ENCODE results near the gene CMTM3.

The CMTM3 gene

DNA sequence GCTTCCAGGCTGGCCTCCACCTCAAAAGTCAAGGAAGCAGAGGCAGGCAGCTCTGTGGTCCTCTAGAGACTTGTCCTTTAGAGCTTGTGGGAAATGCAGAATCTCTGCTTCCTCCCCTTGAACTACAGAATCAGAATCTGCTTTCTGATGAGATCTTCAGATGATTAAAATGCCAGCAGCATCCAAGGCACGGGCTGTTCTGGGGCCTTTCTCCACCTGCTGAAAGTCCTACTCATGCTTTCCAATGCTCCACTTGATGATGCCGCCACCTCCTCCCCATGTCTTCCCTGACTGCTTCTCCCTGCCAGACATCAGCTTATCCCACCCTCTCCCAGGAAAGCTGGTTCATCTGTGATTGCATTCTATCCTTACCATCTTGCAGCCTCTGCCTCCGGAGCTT, 33.3 kb downstream of the CMTM3 start:
- DNase-seq (ENCODE audit: low read depth) = no peak
- TF ChIP-seq CTCF (IDR thresholded peaks at IDR 0.05; ENCODE audit: low read length, missing control alignments) = no peak
- H3K4me3 ChIP-seq (replicated peaks; ENCODE audit: low read depth, low read length) = no peak overlapping the region

DNA sequence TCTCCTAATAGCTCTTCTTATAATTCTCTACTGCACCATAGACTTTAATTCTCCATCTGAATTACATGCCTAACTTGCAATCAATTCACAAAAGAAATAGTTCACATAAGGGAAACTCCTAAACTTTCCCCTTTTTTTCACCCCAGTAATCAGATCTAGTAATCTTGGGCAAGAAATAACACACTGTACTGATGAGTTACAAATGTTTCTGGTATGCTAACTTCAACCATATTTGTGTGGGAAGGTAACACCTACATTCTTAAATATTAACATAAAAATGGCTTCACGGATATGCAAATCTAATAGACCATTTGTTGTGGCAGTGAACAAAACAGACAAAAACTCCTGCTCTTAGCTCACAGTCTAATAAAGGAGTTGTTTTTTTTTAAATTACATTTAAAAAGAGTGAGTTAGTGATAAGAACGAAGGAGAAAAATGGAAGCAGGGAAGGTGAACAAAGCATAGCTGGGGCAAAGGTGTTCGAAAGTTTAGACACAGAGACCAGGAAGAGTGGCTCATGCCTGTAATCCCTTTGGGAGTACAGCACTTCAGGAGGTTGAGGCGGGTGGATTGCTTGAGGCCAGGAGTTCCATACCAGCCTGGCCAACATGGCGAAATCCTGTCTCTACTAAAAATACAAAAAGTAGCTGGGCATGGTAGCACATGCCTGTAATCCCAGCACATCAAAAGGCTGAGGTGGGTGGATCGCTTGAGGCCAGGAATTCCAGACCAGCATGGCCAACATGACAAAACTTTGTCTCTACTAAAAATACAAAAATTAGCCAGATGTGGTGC, 34.8 kb downstream of the CMTM3 start:
- TF ChIP-seq CTCF (IDR thresholded peaks at IDR 0.05; ENCODE audit: low read length, missing control alignments) = no peak
- DNase-seq (ENCODE audit: low read depth) = peak; percentile 36
- no peak overlapping the region for H3K4me3 ChIP-seq (replicated peaks; ENCODE audit: low read depth, low read length)

- no peak for DNase-seq (ENCODE audit: low read depth)
- H3K4me3 ChIP-seq (replicated peaks; ENCODE audit: low read depth, low read length) = no peak overlapping the region
- TF ChIP-seq CTCF (IDR thresholded peaks at IDR 0.05; ENCODE audit: low read length, missing control alignments) = no peak
Measured at GRCh38 chr16:66640724-66641314, 36.3 kb downstream of the CMTM3 start.

DNA sequence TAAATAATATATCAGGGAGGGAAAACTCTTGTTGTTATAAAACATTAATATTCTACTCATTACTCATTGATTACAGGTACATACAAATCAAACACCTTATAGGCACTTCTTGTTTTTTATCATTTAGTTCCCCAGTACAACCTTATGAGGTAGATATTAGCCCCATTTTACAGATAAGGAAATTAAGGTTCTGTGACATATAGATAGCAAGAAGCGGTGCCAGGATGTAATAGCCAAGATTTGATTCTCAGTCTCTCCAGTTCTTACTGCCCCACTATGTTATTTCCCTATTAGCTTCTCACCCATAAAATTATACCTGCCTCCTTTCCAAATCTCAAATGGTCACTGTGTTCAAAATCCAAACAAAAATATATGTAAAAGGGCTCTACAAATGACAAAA, 36.9 kb downstream of the CMTM3 start:
- no peak overlapping the region for H3K4me3 ChIP-seq (replicated peaks; ENCODE audit: low read depth, low read length)
- DNase-seq (ENCODE audit: low read depth) = no peak
- no peak for TF ChIP-seq CTCF (IDR thresholded peaks at IDR 0.05; ENCODE audit: low read length, missing control alignments)

DNA sequence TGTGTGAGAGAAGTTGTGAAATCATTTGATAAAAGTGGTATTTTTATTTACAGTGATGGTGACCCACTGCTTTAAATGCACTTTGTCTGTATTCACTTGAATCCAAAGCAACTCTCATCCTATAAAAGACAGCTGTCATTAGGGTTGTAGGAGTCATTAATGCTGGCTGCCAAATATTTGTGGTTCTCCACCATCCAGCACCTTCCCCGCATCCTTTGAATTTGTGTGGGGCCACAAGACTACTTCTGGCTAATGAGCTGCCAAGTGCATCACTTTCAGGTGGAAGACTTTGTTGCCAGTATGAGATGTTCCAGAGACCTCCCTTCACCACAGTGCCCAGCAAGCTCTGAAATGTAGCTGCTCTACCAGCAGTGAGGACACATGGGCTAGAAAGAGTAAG, 43.4 kb downstream of the CMTM3 start:
- no peak for DNase-seq (ENCODE audit: low read depth)
- TF ChIP-seq CTCF (IDR thresholded peaks at IDR 0.05; ENCODE audit: low read length, missing control alignments) = no peak
- no peak overlapping the region for H3K4me3 ChIP-seq (replicated peaks; ENCODE audit: low read depth, low read length)

GRCh38 chr16:66649167-66649566, 44.7 kb downstream of the CMTM3 start:
- H3K4me3 ChIP-seq (replicated peaks; ENCODE audit: low read depth, low read length) = no peak overlapping the region
- no peak for TF ChIP-seq CTCF (IDR thresholded peaks at IDR 0.05; ENCODE audit: low read length, missing control alignments)
- DNase-seq (ENCODE audit: low read depth) = no peak
